UCSD-AML1 (cell line): ENCODE measurements around the gene PTGR3.

Experiments used
- DNase-seq: peaks from one replicate; lab custom pipeline; 2025; ENCODE audit not compliant: unreplicated experiment; lab: John Stamatoyannopoulos, UW

The PTGR3 gene

DNA sequence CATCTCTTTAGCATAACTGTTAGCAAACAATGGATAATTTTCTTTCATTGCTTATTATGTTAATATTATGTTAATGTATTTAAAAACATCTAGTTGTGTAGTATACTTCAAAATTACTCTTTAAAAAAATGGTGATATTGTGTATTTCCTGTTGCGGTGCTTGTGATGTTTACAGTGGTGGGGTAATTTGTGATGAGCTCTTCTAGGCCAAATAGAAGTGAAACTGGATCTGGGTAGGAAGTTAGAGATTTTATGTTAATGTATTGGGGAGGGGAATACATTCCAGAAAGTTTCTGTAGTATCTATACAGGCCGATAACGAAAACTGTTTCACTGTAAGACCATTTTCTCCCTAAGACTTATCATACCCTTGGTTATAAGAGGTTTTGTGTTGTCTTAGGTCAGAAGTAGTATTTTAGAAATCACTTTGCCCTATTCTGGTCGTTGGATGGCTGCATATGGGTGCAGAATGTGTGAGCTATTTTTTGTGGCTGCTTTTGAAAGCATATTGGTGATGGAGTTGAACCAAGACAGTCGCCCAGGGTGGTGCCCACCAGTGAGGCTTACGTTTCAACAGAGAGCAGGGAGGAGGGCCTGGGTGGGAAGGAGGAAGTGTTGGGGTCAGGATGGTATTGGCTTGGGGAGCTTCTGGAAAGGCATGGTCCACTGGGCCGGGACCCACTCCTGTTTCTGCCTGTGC is 7.4 kb upstream of the PTGR3 start:
- no peak for DNase-seq

GRCh38 chr18:75215663-75216062 is 6.7 kb upstream of the PTGR3 start:
- no peak for DNase-seq

DNA sequence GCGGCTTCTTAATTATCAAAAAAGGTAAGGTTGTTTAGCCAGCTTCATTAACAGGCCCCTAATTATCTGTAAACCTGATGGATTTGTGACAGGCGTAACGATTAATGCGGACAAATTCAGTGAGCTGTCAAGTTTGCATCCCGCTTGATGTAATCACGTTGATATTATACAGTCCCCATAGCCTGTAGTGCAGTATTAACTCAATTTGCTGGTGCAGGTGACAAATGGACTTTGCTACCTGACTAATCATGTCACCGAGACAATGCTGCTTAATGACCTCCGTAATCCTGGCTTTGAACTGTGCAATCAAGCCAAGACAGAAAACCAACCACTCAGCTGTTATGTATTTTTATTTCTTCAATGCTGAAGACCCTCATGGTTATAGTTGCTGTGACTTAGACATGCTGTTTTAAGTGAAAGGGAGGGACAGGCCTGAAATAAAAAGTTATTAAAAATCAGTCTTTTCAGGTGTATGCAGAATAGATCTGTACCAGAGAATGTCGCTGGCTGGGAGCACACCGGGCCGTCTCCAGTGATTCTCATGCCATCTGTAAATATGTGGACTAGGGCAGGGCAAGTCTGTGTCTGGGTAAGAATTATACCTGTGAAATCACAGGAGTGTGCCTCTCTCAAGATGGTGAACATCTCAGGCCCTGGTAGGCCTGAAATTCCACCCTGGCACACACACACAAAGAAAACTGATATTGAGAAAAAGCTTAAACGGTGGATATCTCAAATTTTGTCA is 6.0 kb upstream of the PTGR3 start:
- no peak for DNase-seq

DNA sequence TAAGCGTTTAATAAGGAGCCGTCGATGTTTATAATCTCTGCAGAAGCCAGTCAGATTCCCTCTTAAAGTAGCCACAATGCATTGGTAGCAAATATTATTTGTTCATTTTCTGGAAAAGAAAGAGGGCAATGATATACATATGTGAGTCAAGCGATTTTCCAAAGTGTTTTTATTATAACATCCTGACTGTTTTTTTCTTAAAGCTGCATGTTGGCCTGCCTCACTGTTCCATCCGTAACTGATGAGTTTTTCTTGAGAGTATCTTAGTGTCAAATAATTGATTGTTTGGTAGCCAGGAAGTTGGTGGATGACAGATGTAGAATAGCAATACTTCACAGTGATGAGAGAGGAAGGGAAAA is 5.4 kb upstream of the PTGR3 start:
- DNase-seq: no peak

DNA sequence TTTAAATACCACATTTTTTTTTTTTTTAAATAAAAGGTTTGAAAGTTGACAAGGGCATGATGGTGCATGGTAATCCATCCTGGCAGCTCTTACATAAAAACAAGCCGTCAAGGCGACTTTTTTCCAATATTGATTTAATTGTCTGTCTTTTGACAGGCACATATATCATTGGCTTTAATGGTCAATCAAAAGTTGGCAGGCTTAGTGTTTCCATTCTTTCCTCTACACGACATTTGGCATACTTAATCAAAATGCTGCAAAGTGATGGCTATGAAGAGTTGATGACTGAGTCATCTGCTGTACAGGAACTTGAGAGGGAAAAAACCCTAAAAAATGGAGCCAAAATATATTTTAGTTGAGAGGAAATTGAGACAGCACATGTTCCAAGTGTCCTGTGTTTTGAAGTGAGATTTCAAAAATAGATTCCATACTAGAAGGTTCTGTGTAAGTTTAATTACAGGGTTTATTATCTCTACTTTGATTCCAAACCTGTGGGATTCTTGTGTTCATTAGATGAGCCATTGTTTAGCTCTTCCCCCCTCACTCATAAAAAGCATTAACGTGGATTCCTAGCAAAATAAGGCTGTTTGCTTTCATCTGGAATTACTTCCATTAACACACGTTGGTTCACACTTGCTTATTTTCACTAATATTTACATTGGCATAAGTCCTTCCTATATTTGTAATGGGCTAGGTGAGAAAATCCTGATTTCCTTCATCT is 4.8 kb upstream of the PTGR3 start:
- DNase-seq: no peak

DNA sequence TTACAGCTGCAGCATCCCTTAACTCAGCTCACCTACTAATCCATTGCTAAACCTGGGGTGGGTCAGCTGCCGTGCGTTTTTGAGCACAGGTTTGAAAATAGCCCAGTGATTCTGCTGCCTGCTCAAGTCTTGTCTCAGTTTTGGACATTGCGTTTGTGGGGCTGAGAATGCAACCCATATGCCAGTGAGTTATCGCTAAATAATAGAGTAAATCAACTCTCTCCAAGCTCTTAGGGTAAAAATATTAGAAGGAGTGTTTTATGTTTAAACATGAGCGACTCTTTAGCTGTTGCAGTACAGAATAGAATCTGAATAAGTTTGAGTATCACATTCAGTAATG is 3.8 kb upstream of the PTGR3 start:
- DNase-seq: no peak

GRCh38 chr18:75211953-75212750 is 3.2 kb upstream of the PTGR3 start:
- peak; percentile 42 for DNase-seq

DNA sequence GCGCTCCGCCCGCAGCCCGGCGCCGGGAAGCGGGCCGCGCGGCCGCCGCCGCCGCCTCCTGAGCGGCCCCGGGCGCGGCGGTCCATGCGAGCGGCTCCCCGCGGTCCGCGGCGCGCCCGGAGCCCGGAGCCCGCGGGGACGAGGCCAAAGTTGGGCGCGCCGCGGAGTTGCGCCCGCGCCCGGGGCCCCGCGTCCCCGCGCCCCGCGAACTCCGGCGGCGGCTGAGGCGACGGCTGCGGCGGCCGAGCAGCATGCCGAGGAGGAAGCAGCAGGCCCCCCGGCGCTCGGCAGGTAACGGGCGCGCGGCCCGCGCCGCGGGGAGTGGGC is 2.6 kb upstream of the PTGR3 start:
- no peak for DNase-seq

DNA sequence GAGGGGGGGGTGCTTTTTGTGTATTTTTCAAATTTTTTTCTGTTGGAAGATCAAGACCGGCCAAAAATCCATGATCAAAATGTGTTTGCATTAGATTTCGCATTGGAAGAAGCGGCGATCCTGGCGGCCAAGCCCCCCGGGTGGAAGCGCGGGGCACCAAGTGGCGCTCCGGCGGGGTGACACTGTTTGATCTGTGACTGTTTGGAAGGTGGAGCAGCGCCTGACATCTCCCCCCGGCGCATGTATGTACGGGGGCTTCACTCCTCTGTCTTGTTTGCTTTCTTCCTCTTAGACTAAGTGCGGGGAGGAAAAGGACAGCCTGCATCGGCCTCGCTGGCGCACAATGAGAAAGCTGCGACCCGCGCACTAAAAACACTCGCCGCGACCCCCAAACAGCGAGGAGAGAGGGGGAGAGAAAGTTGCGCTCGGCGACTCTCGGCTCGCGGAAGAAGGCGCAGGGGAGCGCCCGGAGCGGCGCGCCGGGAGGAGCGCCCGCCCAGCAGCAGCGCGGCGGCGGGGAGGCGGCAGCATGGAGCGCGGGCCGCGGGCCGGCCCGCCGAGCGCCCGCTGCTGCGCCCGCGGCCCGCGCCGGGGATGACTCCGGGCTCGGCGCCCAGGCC is 2.2 kb upstream of the PTGR3 start:
- DNase-seq: peak; percentile 44

GRCh38 chr18:75210274-75211001 is 1.5 kb upstream of the PTGR3 start, which contains the start of gene TSHZ1:
Gene TSHZ1, plus strand, starts transcription at chr18:75210797. Its CDS starts 1,080 bp downstream, at chr18:75211877.
- DNase-seq: no peak

GRCh38 chr18:75209951-75210258 is 966 bp upstream of the PTGR3 start:
- no peak for DNase-seq

GRCh38 chr18:75208836-75209128 is 157 bp downstream of the PTGR3 start:
- no peak for DNase-seq

DNA sequence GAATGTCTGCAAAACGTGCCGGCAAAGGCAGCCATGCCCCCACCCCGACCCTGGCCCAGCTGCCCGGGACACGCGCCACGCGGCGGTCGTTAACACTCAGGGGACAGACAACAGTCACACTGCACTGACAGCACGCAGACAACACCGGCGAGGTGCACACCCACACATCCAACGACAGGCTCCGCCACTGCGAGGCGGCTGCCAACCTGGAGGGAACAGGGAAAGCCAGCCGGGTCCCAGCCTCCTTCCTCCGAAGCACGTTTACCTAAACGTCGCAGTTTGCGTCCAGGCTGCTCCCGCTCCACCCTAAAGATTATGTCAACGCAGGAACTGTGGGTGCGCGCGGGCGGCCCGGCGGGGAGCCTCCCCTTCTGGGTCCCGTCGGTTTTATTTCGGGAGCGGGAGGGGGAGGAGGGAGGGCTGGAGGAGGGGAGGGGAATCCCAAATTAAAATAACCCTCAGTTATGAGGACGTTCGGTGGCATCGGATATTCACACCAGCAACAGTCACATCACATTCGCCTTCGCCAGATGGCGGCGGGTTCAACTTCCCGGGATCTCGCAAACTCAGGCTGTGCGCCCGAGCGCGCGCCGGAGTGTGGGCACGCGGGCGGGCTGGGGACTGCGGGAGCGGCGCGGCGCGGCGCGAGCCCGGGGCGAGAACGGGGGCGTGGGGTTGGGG is 644 bp downstream of the PTGR3 start:
- DNase-seq: peak; percentile 72

- peak; percentile 66 for DNase-seq
Observed at GRCh38 chr18:75207310-75208154, 1.4 kb downstream of the PTGR3 start.

- no peak for DNase-seq
Observed at GRCh38 chr18:75206452-75207309, 2.3 kb downstream of the PTGR3 start.

DNA sequence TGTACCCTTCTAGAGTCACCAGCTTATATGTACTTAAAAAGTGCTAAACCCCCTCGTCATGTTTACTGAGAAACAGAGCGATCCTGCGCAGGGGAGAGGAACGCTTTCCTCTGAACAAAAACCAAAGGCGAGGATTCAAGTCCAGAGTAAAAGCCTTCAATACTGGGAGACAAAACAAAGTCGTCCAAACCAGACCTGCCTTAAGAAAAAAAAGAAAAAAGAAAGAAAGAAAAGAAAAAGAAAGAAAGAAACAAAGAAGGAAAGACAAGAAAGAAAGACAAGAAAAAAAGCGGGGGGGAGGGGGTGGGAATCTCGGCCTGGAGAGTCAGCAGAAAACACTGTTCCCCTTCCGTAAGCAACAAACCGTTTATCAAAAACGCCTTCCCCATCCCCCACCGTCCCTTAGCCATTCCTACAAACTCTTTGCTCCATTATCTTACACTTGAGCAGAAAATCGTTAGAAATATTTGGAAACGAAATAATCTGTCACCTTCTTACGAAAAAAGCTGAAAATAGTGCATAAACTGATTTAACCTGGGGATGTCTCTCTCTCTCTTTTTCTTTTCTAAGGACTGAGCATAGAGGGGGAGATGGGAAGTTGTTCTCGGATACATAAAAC is 3.3 kb downstream of the PTGR3 start:
- no peak for DNase-seq

DNA sequence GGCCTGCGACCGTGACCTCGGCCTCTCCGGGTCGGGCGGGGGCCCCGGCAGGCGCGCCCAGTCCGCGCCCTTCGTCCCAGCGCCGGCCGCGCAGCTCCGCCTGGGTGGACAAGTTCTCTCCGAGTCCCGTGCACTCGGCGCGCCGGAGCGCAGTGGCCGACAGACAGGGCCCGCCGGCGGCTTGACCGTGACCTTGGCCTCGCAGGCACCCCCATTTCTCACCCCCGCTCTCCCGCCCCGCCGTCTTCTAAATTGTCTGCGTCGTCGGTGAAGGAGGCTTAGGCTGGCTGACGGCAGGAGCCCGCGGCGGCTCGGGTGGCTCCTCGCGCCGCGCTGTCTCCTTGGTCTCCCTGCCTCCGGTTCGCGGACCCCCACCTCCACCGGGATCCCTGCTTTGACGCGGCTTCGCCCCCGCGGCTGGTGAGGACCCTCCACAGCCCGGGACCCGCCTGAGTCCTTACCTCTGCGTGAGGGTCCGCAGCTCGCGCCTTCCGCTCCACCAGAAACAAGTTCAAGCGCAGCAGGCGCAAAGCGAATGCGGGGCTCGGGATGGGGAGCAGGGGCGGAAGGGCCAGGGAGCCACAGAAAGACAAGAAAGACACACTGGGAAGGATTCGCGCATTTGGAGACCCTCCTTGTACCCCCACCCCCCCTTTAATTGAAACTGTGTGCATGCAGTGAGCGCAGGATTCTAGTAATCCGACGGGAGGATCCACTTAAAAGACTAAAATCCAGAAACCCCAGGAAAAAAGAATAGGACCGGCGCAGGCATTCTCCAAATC is 4.0 kb downstream of the PTGR3 start:
- no peak for DNase-seq
